HL-60 (cell line): ENCODE results near the gene VARS1.

Experiments
- GABPA ChIP-seq: IDR thresholded peaks from 2 replicates; pipeline ENCODE4 v1.6.1; 2012; ENCODE audit warnings: low read depth
- POLR2AphosphoS5 ChIP-seq: IDR thresholded peaks from 2 replicates; pipeline ENCODE4 v1.6.1; 2012; ENCODE audit warnings: low read depth
- REST ChIP-seq: IDR thresholded peaks from 2 replicates; pipeline ENCODE4 v1.6.1; 2012; ENCODE audit warnings: low read depth; ENCODE audit not compliant: insufficient replicate concordance
- TF ChIP-seq, protein P1 (sequence below): IDR thresholded peaks from one replicate; pipeline ENCODE4 v1.5.1; 2011; ENCODE audit warnings: low read length, control low read depth, inconsistent platforms; ENCODE audit not compliant: insufficient read depth

GRCh38 chr6:31778999-31779885 lies 16.3 kb downstream of the VARS1 start:
- TF ChIP-seq, protein P1, sequence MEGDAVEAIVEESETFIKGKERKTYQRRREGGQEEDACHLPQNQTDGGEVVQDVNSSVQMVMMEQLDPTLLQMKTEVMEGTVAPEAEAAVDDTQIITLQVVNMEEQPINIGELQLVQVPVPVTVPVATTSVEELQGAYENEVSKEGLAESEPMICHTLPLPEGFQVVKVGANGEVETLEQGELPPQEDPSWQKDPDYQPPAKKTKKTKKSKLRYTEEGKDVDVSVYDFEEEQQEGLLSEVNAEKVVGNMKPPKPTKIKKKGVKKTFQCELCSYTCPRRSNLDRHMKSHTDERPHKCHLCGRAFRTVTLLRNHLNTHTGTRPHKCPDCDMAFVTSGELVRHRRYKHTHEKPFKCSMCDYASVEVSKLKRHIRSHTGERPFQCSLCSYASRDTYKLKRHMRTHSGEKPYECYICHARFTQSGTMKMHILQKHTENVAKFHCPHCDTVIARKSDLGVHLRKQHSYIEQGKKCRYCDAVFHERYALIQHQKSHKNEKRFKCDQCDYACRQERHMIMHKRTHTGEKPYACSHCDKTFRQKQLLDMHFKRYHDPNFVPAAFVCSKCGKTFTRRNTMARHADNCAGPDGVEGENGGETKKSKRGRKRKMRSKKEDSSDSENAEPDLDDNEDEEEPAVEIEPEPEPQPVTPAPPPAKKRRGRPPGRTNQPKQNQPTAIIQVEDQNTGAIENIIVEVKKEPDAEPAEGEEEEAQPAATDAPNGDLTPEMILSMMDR, result no peak
- TF ChIP-seq POLR2AphosphoS5 (no peak), REST (no peak), GABPA (no peak)
